IMR-90 (cell line): ENCODE results near the gene DAAM1. TPM values are rescaled to one million over a fixed set of nuclear protein-coding genes. Genes with fewer than 3 reads are reported as not detected.

Source experiments
- ATAC-seq: fragments of 200-7000 bp; cut with Tn5 transposase; 2 replicates; pipeline ENCODE4 v1.9.1; 2020; ENCODE audit warnings: low read depth, mild to moderate bottlenecking, moderate library complexity
- BruUV-seq: library from RNA; stranded (reverse); fragments of 400-500 nt; replicated peaks from 2 replicates; lab custom pipeline; 2021; lab: Mats Ljungman, UMichigan
- CTCF ChIA-PET: fragments of 300-600 bp; formaldehyde crosslinking; extraction: SDS; loops from one replicate; lab custom pipeline; 2021; ENCODE audit warnings: antibody characterized with exemption; lab: Yijun Ruan, JAX
- POLR2A ChIA-PET: fragments of 300-600 bp; sonication (Branson Sonifier 250); formaldehyde crosslinking; loops from one replicate; lab custom pipeline; 2022; ENCODE audit warnings: antibody characterized with exemption; ENCODE audit not compliant: unreplicated experiment; lab: Charles Lee
- DNase-seq: peaks from one replicate; pipeline ENCODE4 v3.0.0; 2013
- H2AFZ ChIP-seq: replicated peaks from 2 replicates; pipeline ENCODE3; 2013; ENCODE audit warnings: low read length, mild to moderate bottlenecking; ENCODE audit not compliant: poor library complexity
- H2AK5ac ChIP-seq: 2 replicates; pipeline ENCODE4 v1.6.1; 2013; ENCODE audit warnings: low read depth, low read length, inconsistent platforms
- H2AK9ac ChIP-seq: replicated peaks from 2 replicates; pipeline ENCODE3; 2013; ENCODE audit warnings: mild to moderate bottlenecking, low read depth, low read length, moderate library complexity; ENCODE audit not compliant: poor library complexity
- H2BK120ac ChIP-seq: 2 replicates; pipeline ENCODE4 v1.6.1; 2013; ENCODE audit warnings: low read depth, low read length, inconsistent platforms
- H2BK15ac ChIP-seq: 3 replicates; pipeline ENCODE4 v1.6.1; 2013; ENCODE audit warnings: low read depth, low read length, inconsistent platforms
- H2BK20ac ChIP-seq: 2 replicates; pipeline ENCODE4 v1.6.1; 2013; ENCODE audit warnings: low read depth, mild to moderate bottlenecking, inconsistent platforms, low read length, moderate library complexity
- H2BK5ac ChIP-seq: 2 replicates; pipeline ENCODE4 v1.6.1; 2013; ENCODE audit warnings: mild to moderate bottlenecking, low read depth, low read length, inconsistent platforms; ENCODE audit not compliant: poor library complexity, severe bottlenecking
- H3K14ac ChIP-seq: replicated peaks from 2 replicates; pipeline ENCODE4 v1.6.1; 2013; ENCODE audit warnings: low read depth, low read length, inconsistent platforms
- H3K18ac ChIP-seq: 2 replicates; pipeline ENCODE4 v1.6.1; 2013; ENCODE audit warnings: low read depth, low read length, control low read depth
- H3K23ac ChIP-seq: 2 replicates; pipeline ENCODE4 v1.6.1; 2013; ENCODE audit warnings: low read depth, low read length, inconsistent platforms
- H3K27ac ChIP-seq: 2 replicates; pipeline ENCODE4 v1.5.1; 2013; ENCODE audit warnings: mild to moderate bottlenecking, control low read depth, low read length; ENCODE audit not compliant: insufficient read depth
- H3K27me3 ChIP-seq: 2 replicates; pipeline ENCODE4 v1.6.1; 2013; ENCODE audit warnings: low read length; ENCODE audit not compliant: control insufficient read depth, insufficient read depth
- H3K36me3 ChIP-seq: 2 replicates; pipeline ENCODE4 v1.6.1; 2013; ENCODE audit warnings: low read length, mixed read lengths; ENCODE audit not compliant: control insufficient read depth, insufficient read depth
- H3K4ac ChIP-seq: 2 replicates; pipeline ENCODE4 v1.6.1; 2013; ENCODE audit warnings: low read depth, low read length, inconsistent platforms
- H3K4me1 ChIP-seq: 2 replicates; pipeline ENCODE4 v1.6.1; 2013; ENCODE audit warnings: low read length, mixed read lengths; ENCODE audit not compliant: control insufficient read depth, insufficient read depth
- H3K4me2 ChIP-seq: 2 replicates; pipeline ENCODE4 v1.6.1; 2013; ENCODE audit warnings: low read depth, mild to moderate bottlenecking, control low read depth, low read length, moderate library complexity
- H3K4me3 ChIP-seq: 2 replicates; pipeline ENCODE4 v1.5.1; 2013; ENCODE audit warnings: low read depth, mild to moderate bottlenecking, control low read depth, low read length, moderate library complexity; ENCODE audit not compliant: insufficient read depth
- H3K56ac ChIP-seq: 2 replicates; pipeline ENCODE4 v1.6.1; 2013; ENCODE audit warnings: low read length, inconsistent platforms; ENCODE audit not compliant: insufficient read depth; ENCODE audit errors: extremely low read depth
- H3K79me1 ChIP-seq, 2 experiments: 2 replicates each; pipeline ENCODE4 v1.6.1; 2013; ENCODE audit warnings: low read length in 2 of 2, inconsistent platforms in 1 of 2, low read depth in 1 of 2
- H3K9ac ChIP-seq: 2 replicates; pipeline ENCODE4 v1.6.1; 2013; ENCODE audit warnings: low read depth, low read length, control low read depth
- H3K9me1 ChIP-seq: 2 replicates; pipeline ENCODE4 v1.6.1; 2013; ENCODE audit warnings: low read length, inconsistent platforms; ENCODE audit not compliant: insufficient read depth
- H3K9me3 ChIP-seq: 2 replicates; pipeline ENCODE4 v1.6.1; 2013; ENCODE audit warnings: low read length; ENCODE audit not compliant: control insufficient read depth, insufficient read depth
- H4K20me1 ChIP-seq: 2 replicates; pipeline ENCODE4 v1.6.1; 2013; ENCODE audit warnings: low read length, inconsistent platforms; ENCODE audit not compliant: insufficient read depth
- H4K5ac ChIP-seq: 2 replicates; pipeline ENCODE4 v1.6.1; 2013; ENCODE audit warnings: mild to moderate bottlenecking, low read depth, low read length, control low read depth
- H4K8ac ChIP-seq, 2 experiments: 2 replicates each; pipeline ENCODE4 v1.6.1; 2013; ENCODE audit warnings: low read depth in 2 of 2, low read length in 2 of 2, control low read depth in 1 of 2, inconsistent platforms in 1 of 2
- H4K91ac ChIP-seq: 2 replicates; pipeline ENCODE4 v1.6.1; 2013; ENCODE audit warnings: low read depth, low read length, inconsistent platforms; ENCODE audit not compliant: insufficient read depth
- BHLHE40 ChIP-seq: fragments of 150-350 bp; IDR thresholded peaks from 2 replicates; pipeline ENCODE4 v1.6.1; 2016; ENCODE audit warnings: mild to moderate bottlenecking, low read depth, low read length
- CHD1 ChIP-seq: IDR thresholded peaks from 2 replicates; pipeline ENCODE4 v1.6.1; 2012; ENCODE audit warnings: low read depth, low read length, improper control_type of control experiment
- ELK1 ChIP-seq: fragments of 150-350 bp; IDR thresholded peaks from 2 replicates; pipeline ENCODE4 v1.6.1; 2016; ENCODE audit warnings: low read depth, mild to moderate bottlenecking, low read length, moderate library complexity, borderline replicate concordance
- FOS ChIP-seq: fragments of 150-350 bp; IDR thresholded peaks from 2 replicates; pipeline ENCODE4 v1.6.1; 2016; ENCODE audit warnings: low read depth, low read length
- MAFK ChIP-seq: IDR thresholded peaks from 2 replicates; pipeline ENCODE4 v1.6.1; 2012; ENCODE audit warnings: low read depth, low read length, improper control_type of control experiment
- MXI1 ChIP-seq: IDR thresholded peaks from 2 replicates; pipeline ENCODE4 v1.6.1; 2012; ENCODE audit warnings: low read depth, mild to moderate bottlenecking, low read length, moderate library complexity, borderline replicate concordance
- NFE2L2 ChIP-seq: fragments of 150-350 bp; IDR thresholded peaks from 2 replicates; pipeline ENCODE4 v1.6.1; 2016; ENCODE audit warnings: low read depth, mild to moderate bottlenecking, low read length
- POLR2A ChIP-seq: IDR thresholded peaks from 2 replicates; pipeline ENCODE4 v1.6.1; 2012; ENCODE audit warnings: mild to moderate bottlenecking, low read depth, low read length
- RAD21 ChIP-seq: IDR thresholded peaks from 2 replicates; pipeline ENCODE4 v1.6.1; 2012; ENCODE audit warnings: low read length, improper control_type of control experiment
- RCOR1 ChIP-seq: IDR thresholded peaks from 2 replicates; pipeline ENCODE4 v1.6.1; 2012; ENCODE audit warnings: mild to moderate bottlenecking, low read length, improper control_type of control experiment; ENCODE audit not compliant: insufficient replicate concordance
- RFX5 ChIP-seq: IDR thresholded peaks from 2 replicates; pipeline ENCODE4 v1.8.0; 2012; ENCODE audit warnings: low read depth, mild to moderate bottlenecking, low read length, moderate library complexity
- SMC3 ChIP-seq: fragments of 150-350 bp; IDR thresholded peaks from 2 replicates; pipeline ENCODE4 v1.6.1; 2016; ENCODE audit warnings: low read depth, mild to moderate bottlenecking, antibody characterized with exemption, low read length, moderate library complexity
- WGBS, 2 experiments: methylation state at CpG; one replicate each; pipeline versions ENCODE4 v1.1.5 to v1.1.7; 2013; ENCODE audit warnings: missing lambda C conversion rate in 2 of 2; ENCODE audit not compliant: insufficient read length in 1 of 2; ENCODE audit errors: extremely low coverage in 2 of 2; 5-methylcytosine and 5-hydroxymethylcytosine counted together
- dilution Hi-C: fragments of 300-500 bp; cut with HindIII; formaldehyde crosslinking; loops from one replicate; pipeline ENCODE4 v1.14.3; 2018; ENCODE audit warnings: low sequenced_read_pairs; ENCODE audit not compliant: unreplicated experiment
- in situ Hi-C: fragments of 300-500 bp; cut with MboI; formaldehyde crosslinking; loops from 3 replicates; pipeline ENCODE4 v1.14.3; 2019; ENCODE audit warnings: low sequenced_read_pairs, inconsistent platforms, mixed read lengths
- intact Hi-C: fragments of 100-400 bp; cut with micrococcal nuclease; formaldehyde crosslinking; loops from 2 replicates; pipeline ENCODE4 v1.10.0; 2022
- polyA plus RNA-seq, 3 experiments: library from polyadenylated mRNA; depleted of rRNA; stranded (reverse); fragments of >200 nt; gene quantifications; 2 replicates each; pipeline ENCODE4 v1.2.3, GENCODE V29; 2012; ENCODE audit warnings: low replicate concordance in 1 of 3
- total RNA-seq: library from RNA; depleted of rRNA; stranded (reverse); fragments of >200 nt; gene quantifications from 2 replicates; pipeline ENCODE4 v1.2.3, GENCODE V29; 2012
- TF ChIP-seq, protein P1 (sequence below): conservative IDR thresholded peaks from 2 replicates; pipeline ENCODE4 v1.5.1; 2012; ENCODE audit warnings: mild to moderate bottlenecking, low read depth, low read length, improper control_type of control experiment

DAAM1 gene
- total and polyA plus RNA-seq, 2 of the 4 experiments (the other 2 are of a cell fraction) = 4.8 to 5.4 TPM

- no peak overlapping the region for H4K91ac ChIP-seq
- no peak overlapping the region for H3K23ac ChIP-seq
- H3K9me3 ChIP-seq = no peaks in the 10 kb centered on the region
- H3K36me3 ChIP-seq = no peaks in the 10 kb centered on the region
- no peak overlapping the region for H2BK5ac ChIP-seq
- no CpG with 5 or more reads among the region's 1 CpG for WGBS, 2 experiments
- H3K4ac ChIP-seq = no peak overlapping the region
- H3K14ac ChIP-seq = no peak overlapping the region
- H3K9me1 ChIP-seq = no peaks in the 10 kb centered on the region
- H4K8ac ChIP-seq = no peak overlapping the region
- no peak overlapping the region for H2BK15ac ChIP-seq
- H4K5ac ChIP-seq = no peak overlapping the region
- no peak overlapping the region for H2AK9ac ChIP-seq
- H3K27ac ChIP-seq = no peak overlapping the region
- H3K4me3 ChIP-seq = no peak overlapping the region
- H2AFZ ChIP-seq = no peak overlapping the region
- ChIA-PET POLR2A (no interaction called here), CTCF (no interaction called here)
- no peaks in the 10 kb centered on the region for H4K20me1 ChIP-seq
- DNase-seq (no peak), ATAC-seq (no peak)
- no TSS peak for BruUV-seq
- peaks cover 0 to 5% of the 10 kb centered on the region in 2 experiments; a peak in 1 of 4 replicates for H3K79me1 ChIP-seq
- no peak overlapping the region for H2AK5ac ChIP-seq
- dilution Hi-C loops = no loop called here
- no peaks in the 10 kb centered on the region for H3K4me1 ChIP-seq
- intact Hi-C loops = no loop called here
- no peak overlapping the region for H2BK20ac ChIP-seq
- no peak overlapping the region for H3K18ac ChIP-seq
- H3K27me3 ChIP-seq = no peaks in the 10 kb centered on the region
- no peak overlapping the region for H3K56ac ChIP-seq
- no peak for TF ChIP-seq CHD1
- TF ChIP-seq POLR2A = no peak
- TF ChIP-seq SMC3 = no peak
- TF ChIP-seq MAFK = no peak
- no peak for TF ChIP-seq FOS
- TF ChIP-seq NFE2L2 = no peak
- no peak for TF ChIP-seq RAD21
- TF ChIP-seq MXI1 = no peak
- TF ChIP-seq BHLHE40 = no peak
- TF ChIP-seq ELK1 = no peak
- no peak for TF ChIP-seq RCOR1
- TF ChIP-seq, protein P1, sequence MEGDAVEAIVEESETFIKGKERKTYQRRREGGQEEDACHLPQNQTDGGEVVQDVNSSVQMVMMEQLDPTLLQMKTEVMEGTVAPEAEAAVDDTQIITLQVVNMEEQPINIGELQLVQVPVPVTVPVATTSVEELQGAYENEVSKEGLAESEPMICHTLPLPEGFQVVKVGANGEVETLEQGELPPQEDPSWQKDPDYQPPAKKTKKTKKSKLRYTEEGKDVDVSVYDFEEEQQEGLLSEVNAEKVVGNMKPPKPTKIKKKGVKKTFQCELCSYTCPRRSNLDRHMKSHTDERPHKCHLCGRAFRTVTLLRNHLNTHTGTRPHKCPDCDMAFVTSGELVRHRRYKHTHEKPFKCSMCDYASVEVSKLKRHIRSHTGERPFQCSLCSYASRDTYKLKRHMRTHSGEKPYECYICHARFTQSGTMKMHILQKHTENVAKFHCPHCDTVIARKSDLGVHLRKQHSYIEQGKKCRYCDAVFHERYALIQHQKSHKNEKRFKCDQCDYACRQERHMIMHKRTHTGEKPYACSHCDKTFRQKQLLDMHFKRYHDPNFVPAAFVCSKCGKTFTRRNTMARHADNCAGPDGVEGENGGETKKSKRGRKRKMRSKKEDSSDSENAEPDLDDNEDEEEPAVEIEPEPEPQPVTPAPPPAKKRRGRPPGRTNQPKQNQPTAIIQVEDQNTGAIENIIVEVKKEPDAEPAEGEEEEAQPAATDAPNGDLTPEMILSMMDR = no peak
- TF ChIP-seq RFX5 = no peak
- no peak overlapping the region for H3K9ac ChIP-seq
- no peak overlapping the region for H2BK120ac ChIP-seq
- no peak overlapping the region for H3K4me2 ChIP-seq
- in situ Hi-C loops = no loop called here
These were observed 57.4 kb downstream of the DAAM1 start for GRCh38 chr14:59245809-59246295.
